Central memory CD8-positive, alpha-beta T cell (primary cell): ENCODE measurements around the gene TF.
"Not testable (repeated sequence)": the region's sequence is repeated elsewhere in the genome, so short reads cannot be mapped to it uniquely, and the experiment has no call there.

ENCODE experiments used
- ATAC-seq: fragments of 150-1000 bp; cut with Tn5 transposase; replicated peaks from 2 replicates; pipeline ENCODE4 v1.10.0; 2022; ENCODE audit warnings: mild to moderate bottlenecking, moderate FRiP score, moderate number of reproducible peaks; ENCODE audit not compliant: poor library complexity, severe bottlenecking; ENCODE audit errors: extremely low read depth
- DNase-seq, 2 donors: peaks; one replicate each; pipeline ENCODE4 v3.0.0; 2021; ENCODE audit warnings: low spot score in 2 of 2
- H3K27ac Mint-ChIP-seq: one replicate; pipeline ENCODE4 v1.8.0; 2022; ENCODE audit warnings: low read depth, mild to moderate bottlenecking, moderate library complexity, mixed read lengths
- H3K27me3 Mint-ChIP-seq: one replicate; pipeline ENCODE4 v1.8.0; 2022; ENCODE audit warnings: mixed read lengths
- H3K36me3 Mint-ChIP-seq: one replicate; pipeline ENCODE4 v1.8.0; 2022; ENCODE audit warnings: mild to moderate bottlenecking, moderate library complexity, mixed read lengths; ENCODE audit not compliant: insufficient read depth
- H3K4me1 Mint-ChIP-seq: one replicate; pipeline ENCODE4 v1.8.0; 2022; ENCODE audit warnings: mixed read lengths
- H3K4me3 Mint-ChIP-seq: one replicate; pipeline ENCODE4 v1.8.0; 2022; ENCODE audit warnings: mild to moderate bottlenecking, moderate library complexity, mixed read lengths
- H3K9me3 Mint-ChIP-seq: one replicate; pipeline ENCODE4 v1.8.0; 2022; ENCODE audit warnings: mixed read lengths

TF gene

DNA sequence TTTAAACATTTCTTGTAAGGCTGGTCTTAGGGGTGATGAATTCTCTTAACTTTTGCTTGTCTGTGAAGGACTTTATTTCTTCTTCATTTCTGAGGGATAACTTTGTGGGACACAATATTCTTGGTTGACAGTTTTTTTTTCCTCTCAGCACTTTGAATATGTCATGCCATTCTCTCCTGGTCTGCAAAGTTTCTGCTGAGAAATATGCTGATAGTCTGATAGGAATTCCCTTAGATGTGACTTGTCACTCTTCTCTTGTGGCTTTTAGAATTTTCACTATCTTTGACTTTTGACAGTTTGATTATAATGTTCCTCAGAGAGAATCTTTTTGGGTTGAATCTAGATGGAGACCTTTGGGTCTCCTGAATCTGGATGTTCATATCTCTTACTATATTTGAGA lies 23.3 kb upstream of the TF start:
- H3K36me3 Mint-ChIP-seq: no peaks in the 10 kb centered on the region
- ATAC-seq (no peak), DNase-seq (no peak)
- peaks cover 11% of the 10 kb centered on the region for H3K9me3 Mint-ChIP-seq
- H3K4me3 Mint-ChIP-seq: no peak overlapping the region
- H3K27me3 Mint-ChIP-seq: peaks cover 33% of the 10 kb centered on the region
- no peak overlapping the region for H3K27ac Mint-ChIP-seq
- no peaks in the 10 kb centered on the region for H3K4me1 Mint-ChIP-seq

DNA sequence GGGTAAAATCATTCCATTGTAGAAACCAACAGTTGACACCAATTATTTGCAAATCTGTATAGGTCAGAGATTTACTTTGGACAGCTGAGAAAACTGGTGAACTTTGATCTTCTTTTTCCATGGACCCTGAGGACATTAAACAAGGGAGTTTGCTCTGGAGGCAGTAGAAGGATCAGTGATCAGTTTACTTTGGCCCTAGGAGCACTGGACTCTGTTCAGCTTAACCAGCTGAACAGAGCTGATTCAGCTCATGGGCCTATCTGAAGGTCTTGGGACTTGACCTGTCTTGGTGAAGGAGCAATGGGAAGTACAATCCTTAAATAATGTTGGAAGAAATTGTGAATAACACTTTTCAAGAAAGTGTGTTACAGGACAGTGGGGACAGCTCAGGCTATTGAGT lies 15.2 kb upstream of the TF start:
- no peak for ATAC-seq
- Mint-ChIP-seq H3K27ac (no peak overlapping the region), H3K9me3 (peaks cover 5% of the 10 kb centered on the region), H3K36me3 (peaks cover 2% of the 10 kb centered on the region), H3K4me1 (no peaks in the 10 kb centered on the region), H3K27me3 (peaks cover 73% of the 10 kb centered on the region), H3K4me3 (no peak overlapping the region)
- DNase-seq: no peak

DNA sequence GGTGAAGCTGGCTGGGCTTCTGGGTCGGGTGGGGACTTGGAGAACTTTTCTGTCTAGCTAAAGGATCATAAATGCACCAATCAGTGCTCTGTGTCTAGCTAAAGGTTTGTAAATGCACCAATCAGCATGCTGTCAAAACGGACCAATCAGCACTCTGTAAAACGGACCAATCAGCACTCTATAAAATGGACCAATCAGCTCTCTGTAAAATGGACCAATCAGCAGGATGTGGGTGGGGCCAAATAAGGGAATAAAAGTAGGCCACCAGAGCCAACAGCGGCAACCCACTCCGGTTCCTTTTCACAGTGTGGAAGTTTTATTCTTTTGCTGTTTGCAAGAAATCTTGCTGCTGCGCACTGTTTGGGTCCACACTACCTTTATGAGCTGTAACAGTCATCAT lies 14.0 kb upstream of the TF start:
- ATAC-seq, H3K4me3 Mint-ChIP-seq, DNase-seq, H3K27ac Mint-ChIP-seq, H3K4me1 Mint-ChIP-seq, H3K9me3 Mint-ChIP-seq, H3K36me3 Mint-ChIP-seq: not testable (repeated sequence)
- peaks cover 78% of the 10 kb centered on the region for H3K27me3 Mint-ChIP-seq

DNA sequence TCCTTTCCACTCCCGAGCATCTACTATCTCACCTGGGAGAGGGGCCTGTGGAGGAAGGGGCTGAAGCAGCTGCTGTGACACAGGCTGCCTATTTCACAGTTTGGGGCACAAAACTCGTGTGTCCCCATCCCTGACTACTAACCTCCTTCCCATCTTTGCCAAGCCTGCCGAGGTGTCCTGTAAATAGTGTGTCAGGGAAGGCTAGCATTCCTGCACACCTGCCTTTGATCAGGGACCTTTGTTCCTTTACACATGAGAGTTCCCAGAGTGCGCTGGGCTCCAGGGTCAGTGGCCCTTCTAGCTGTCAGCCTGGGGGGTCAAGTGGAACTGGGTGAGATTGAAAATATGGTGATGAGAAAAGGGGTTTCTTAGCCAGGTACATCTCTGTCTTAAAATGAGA lies 13.0 kb upstream of the TF start:
- H3K9me3 Mint-ChIP-seq: peaks cover 5% of the 10 kb centered on the region
- H3K4me1 Mint-ChIP-seq: no peaks in the 10 kb centered on the region
- DNase-seq (no peak), ATAC-seq (no peak)
- peaks cover 79% of the 10 kb centered on the region for H3K27me3 Mint-ChIP-seq
- peaks cover 2% of the 10 kb centered on the region for H3K36me3 Mint-ChIP-seq
- H3K4me3 Mint-ChIP-seq: no peak overlapping the region
- no peak overlapping the region for H3K27ac Mint-ChIP-seq

DNA sequence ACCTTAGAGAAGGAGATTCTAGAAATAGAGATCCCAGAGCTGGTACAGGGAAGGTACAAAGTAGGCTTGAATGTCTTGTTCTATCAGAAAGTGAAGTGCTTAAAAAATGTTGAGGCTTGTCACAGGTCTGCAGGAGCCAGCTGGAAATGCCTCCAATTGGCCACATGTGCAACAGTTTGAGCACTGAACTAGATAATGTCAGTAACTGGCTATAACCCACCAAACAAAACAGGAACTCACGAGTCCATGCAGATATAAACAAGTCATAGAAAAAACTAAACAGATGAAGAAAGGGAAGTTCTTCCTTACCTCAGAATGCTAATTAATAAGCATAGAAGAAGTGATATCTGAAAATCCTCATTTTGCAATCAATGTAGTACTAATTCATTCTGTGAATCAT lies 11.9 kb upstream of the TF start:
- Mint-ChIP-seq H3K4me1 (no peaks in the 10 kb centered on the region), H3K27me3 (peaks cover 73% of the 10 kb centered on the region), H3K9me3 (peaks cover 7% of the 10 kb centered on the region), H3K36me3 (peaks cover 2% of the 10 kb centered on the region), H3K27ac (no peak overlapping the region), H3K4me3 (no peak overlapping the region)
- no peak for DNase-seq
- ATAC-seq: no peak

DNA sequence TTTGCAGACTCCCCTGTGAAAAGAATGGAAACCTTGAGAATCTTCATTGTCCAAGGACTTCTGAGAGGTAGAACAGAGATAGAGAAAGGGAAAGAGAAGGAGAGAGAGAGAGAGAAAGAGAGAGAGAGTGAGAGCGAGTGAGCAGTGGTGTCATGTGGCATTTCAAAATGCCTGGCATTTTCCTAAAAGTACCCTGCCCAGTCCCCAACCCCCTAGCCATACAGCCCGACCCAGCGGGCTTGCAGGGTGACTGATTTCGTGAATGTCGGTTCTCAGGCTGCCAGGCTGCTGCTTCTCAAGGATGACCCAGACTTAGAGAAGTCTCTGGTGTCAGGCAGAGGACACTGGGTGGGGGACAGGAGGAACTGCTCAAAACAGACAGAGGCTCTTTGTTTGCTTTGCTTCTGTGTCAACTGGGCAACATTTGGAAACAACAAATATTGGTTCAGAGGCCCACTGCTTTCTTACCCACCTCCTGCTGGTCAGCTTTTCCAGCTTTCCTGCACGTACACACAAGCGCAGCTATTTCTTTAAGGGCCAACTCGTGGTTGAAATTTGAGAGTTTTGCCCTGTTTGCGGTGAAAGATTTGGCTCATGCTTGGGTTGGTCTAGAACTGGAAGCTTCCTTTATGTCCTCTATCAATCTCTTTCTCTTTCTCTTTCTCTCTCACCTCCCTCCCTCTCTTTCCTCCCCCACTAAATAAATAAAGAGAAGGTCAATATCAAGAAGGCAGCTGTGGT lies 3.7 kb upstream of the TF start:
- Mint-ChIP-seq H3K4me3 (no peak overlapping the region), H3K9me3 (peaks cover 5% of the 10 kb centered on the region), H3K27me3 (peaks cover 56% of the 10 kb centered on the region), H3K4me1 (no peaks in the 10 kb centered on the region), H3K27ac (no peak overlapping the region), H3K36me3 (no peaks in the 10 kb centered on the region)
- ATAC-seq: no peak
- DNase-seq: no peak

DNA sequence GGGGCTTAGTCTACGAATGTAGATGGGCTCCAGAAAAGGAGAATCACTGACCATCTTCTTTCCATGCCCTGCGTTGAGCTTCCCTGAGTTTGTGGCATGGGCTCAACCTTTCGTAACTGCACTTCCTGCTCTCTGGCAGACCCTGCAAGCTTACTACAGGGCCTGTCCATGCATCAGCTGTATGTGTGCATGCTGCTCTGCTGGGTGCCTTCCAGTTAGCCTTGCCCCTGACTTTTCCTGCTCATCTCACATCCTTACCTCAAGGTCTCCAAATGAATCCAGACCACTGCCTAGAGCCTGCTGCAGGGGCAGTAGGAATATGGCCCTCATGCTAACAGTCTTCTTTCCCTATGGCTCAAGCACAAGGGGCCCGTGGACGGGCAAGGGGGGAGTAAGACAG lies 2.0 kb upstream of the TF start:
- no peak overlapping the region for H3K27ac Mint-ChIP-seq
- no peak for ATAC-seq
- no peaks in the 10 kb centered on the region for H3K36me3 Mint-ChIP-seq
- DNase-seq: no peak
- no peaks in the 10 kb centered on the region for H3K4me1 Mint-ChIP-seq
- no peak overlapping the region for H3K4me3 Mint-ChIP-seq
- H3K27me3 Mint-ChIP-seq: peaks cover 68% of the 10 kb centered on the region
- peaks cover 4% of the 10 kb centered on the region for H3K9me3 Mint-ChIP-seq

DNA sequence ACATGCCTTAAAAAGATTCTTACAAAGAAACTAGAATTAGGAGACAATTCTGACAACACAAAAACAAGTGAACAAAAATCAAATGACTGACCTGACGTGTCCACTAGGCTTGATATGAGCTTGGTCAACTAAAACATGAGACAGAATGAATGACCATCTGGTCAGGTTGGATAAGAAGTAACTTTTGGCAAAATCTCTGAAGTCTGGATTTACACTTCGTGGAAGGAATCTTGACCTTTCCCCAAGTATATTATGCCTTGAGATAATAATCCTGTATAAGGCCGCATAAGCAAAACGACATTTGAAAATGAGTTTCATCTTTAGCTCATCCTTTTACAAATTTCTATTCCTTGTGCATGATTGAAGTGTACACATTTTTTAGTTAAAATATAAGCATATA lies 1.1 kb upstream of the TF start:
- Mint-ChIP-seq H3K36me3 (no peaks in the 10 kb centered on the region), H3K4me1 (no peaks in the 10 kb centered on the region), H3K4me3 (no peak overlapping the region), H3K27ac (no peak overlapping the region), H3K9me3 (no peaks in the 10 kb centered on the region), H3K27me3 (peaks cover 76% of the 10 kb centered on the region)
- DNase-seq (no peak), ATAC-seq (no peak)

DNA sequence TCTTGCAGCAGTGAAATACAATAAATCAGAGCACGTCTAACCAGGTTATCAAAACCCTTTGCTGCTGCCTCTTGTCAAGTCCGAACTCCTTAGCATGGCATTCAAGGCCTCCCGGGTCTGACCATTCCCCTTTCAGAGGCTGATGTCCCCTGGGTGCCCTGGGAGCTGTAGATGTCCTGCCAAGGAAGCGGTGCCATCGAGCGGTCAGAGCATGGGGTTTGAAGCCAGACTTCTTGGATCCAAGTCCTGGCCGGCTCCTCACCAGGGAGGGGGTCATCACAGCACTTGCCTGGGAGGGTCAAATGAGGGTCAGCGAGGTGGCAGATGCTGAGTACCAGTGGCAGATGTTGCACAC lies 496 bp downstream of the TF start:
- H3K27ac Mint-ChIP-seq: no peak overlapping the region
- H3K36me3 Mint-ChIP-seq: no peaks in the 10 kb centered on the region
- H3K9me3 Mint-ChIP-seq: no peaks in the 10 kb centered on the region
- DNase-seq (no peak), ATAC-seq (no peak)
- H3K27me3 Mint-ChIP-seq: peaks cover 77% of the 10 kb centered on the region
- no peaks in the 10 kb centered on the region for H3K4me1 Mint-ChIP-seq
- H3K4me3 Mint-ChIP-seq: no peak overlapping the region

DNA sequence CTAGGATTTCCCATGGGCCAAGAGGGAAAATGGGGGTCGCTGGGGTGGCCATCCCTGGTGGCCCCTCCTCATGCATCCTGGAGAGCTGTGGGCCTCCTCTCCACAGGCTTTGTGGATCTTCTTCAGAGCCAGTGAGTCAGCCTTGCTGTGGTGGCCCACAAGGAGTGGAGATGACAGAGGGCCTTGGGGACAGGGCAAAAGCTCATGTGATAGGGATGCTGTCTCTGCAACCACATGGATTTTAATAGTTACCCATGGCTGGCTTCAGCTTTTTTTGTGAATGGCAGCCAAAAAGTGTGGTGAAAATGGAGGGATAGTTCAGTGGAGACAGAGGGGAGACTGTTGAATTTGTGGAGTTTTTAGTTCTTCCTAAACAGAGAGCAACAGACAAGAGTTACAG lies 1.2 kb downstream of the TF start:
- Mint-ChIP-seq H3K9me3 (no peaks in the 10 kb centered on the region), H3K4me3 (no peak overlapping the region), H3K4me1 (no peaks in the 10 kb centered on the region), H3K36me3 (no peaks in the 10 kb centered on the region), H3K27ac (no peak overlapping the region), H3K27me3 (peaks cover 70% of the 10 kb centered on the region)
- ATAC-seq (no peak), DNase-seq (no peak)

DNA sequence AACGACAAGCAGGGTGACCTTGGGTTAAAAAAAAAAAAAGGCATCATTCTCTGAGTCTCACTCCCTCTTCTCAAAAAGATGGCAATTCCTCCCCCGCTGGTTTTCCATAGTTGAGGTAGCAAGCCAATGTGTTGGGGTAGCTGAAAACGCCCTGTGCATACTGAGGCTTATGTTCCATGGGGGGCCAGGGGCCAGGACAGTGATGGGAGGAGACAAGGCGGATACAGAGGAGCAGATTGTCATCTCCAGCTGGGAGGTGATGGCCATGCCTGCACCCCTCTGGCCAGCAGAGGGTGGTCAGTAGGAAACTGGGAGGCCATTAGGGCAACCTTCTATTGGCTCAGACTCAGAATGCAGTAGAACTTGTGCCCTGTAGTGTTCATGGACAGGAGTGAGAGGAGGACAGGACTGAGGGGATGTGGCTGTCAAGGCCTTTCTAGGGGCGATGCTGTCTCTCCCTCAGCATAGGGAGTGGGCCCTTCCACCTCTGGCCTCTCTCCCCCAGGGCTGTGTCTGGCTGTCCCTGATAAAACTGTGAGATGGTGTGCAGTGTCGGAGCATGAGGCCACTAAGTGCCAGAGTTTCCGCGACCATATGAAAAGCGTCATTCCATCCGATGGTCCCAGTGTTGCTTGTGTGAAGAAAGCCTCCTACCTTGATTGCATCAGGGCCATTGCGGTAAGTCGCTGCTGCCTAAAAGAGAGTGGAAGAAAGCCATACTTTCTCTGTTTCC lies 1.9 kb downstream of the TF start:
- no peaks in the 10 kb centered on the region for H3K9me3 Mint-ChIP-seq
- H3K27me3 Mint-ChIP-seq: peaks cover 63% of the 10 kb centered on the region
- no peak for DNase-seq
- no peaks in the 10 kb centered on the region for H3K36me3 Mint-ChIP-seq
- H3K4me1 Mint-ChIP-seq: no peaks in the 10 kb centered on the region
- H3K27ac Mint-ChIP-seq: no peak overlapping the region
- no peak for ATAC-seq
- H3K4me3 Mint-ChIP-seq: no peak overlapping the region

DNA sequence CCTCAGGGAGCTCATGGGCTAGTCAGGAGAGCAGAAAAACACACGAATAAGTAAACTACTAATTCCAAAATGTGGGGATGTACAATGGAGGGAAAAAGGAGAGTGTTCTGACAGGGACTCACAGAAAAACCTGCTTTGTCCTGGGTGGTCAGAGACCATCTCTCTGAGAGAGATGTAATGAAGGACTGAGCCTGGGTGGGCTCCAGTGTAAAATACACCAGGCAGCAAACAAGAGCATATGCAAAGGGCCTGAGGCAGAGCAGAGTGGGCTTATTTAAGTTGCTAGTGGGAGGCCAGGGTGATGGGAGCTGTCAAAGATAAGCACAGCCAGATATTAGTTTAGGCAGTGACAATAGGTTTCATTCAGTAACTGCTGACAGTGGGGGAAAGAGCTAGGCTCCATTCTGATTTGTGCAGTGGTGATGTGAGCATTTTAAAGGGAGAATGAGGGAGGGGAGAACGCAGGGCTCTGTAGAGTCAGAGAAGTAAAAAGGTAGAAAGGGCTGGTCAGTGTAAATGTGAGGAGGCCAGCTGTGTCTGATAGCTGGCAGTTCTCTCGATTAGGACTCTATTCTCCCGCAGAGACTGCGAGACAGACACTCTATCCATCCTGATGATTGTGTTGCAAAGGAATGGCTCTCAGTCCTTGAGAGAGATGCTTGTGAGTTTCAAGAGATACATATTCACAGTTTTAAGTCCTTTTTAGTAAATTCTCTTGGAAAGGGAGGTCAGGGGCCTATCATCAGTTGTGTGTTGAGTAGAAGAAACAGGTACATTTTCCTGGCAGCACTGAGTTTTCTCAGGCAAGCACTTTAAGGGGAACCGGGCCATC lies 3.5 kb downstream of the TF start:
- Mint-ChIP-seq H3K4me3 (no peak overlapping the region), H3K27me3 (peaks cover 51% of the 10 kb centered on the region), H3K27ac (no peak overlapping the region), H3K36me3 (no peaks in the 10 kb centered on the region), H3K9me3 (no peaks in the 10 kb centered on the region), H3K4me1 (no peaks in the 10 kb centered on the region)
- DNase-seq (no peak), ATAC-seq (no peak)

DNA sequence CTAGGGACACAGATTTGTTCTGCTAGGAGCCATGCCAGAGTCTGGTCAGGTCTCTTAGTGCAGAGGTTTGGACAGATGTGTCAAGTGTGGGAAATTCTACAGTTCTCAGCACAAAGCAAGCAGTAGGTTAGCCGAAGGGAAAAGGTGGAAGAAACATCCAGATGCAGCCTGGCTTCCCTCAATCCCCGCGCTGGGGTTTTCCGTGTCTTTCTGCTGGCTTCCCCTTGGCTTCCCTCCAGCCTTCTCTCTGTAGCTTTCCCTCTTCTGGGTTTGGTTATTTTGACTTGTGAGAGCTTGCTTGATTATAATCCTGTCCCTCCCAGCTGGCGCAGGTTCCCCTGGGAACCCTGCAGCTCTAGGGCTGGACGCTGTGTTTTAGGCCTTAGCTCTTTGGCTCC lies 4.1 kb downstream of the TF start:
- Mint-ChIP-seq H3K4me1 (no peaks in the 10 kb centered on the region), H3K9me3 (no peaks in the 10 kb centered on the region), H3K27ac (no peak overlapping the region), H3K36me3 (no peaks in the 10 kb centered on the region), H3K4me3 (no peak overlapping the region), H3K27me3 (peaks cover 49% of the 10 kb centered on the region)
- DNase-seq (no peak), ATAC-seq (no peak)
